ENCODE results near the gene FAM32A.

- TF ChIP-seq MAFK (IDR thresholded peaks at IDR 0.05; ENCODE audit: low read depth, low read length) (no peak), RFX5 (IDR thresholded peaks at IDR 0.05; ENCODE audit: borderline replicate concordance, low read depth, low read length) (no peak), EZH2 (IDR thresholded peaks at IDR 0.05; ENCODE audit: low read depth, low read length, severe bottlenecking) (no peak), CTCF (IDR thresholded peaks at IDR 0.05; ENCODE audit: control extremely low read depth in 1 of 3, insufficient read depth in 1 of 3, low read depth in 1 of 3, low read length in 3 of 3) (no peak), SIX5 (IDR thresholded peaks at IDR 0.05; ENCODE audit: low read depth, low read length) (no peak), SP1 (IDR thresholded peaks at IDR 0.05; ENCODE audit: low read depth, low read length) (no peak), TCF12 (IDR thresholded peaks at IDR 0.05; ENCODE audit: low read depth, low read length) (no peak), KDM1A (IDR thresholded peaks at IDR 0.05; ENCODE audit: borderline replicate concordance, low read length) (no peak), POLR2A (IDR thresholded peaks at IDR 0.05; ENCODE audit: control extremely low read depth in 1 of 2, low read depth in 2 of 2, low read length in 2 of 2) (no peak), TBP (IDR thresholded peaks at IDR 0.05; ENCODE audit: low read depth, low read length) (no peak), FOSL1 (IDR thresholded peaks at IDR 0.05; ENCODE audit: insufficient read depth, low read depth, low read length) (no peak), POLR2AphosphoS5 (IDR thresholded peaks at IDR 0.05; ENCODE audit: low read depth, low read length) (no peak)
- TF ChIP-seq, protein P1, sequence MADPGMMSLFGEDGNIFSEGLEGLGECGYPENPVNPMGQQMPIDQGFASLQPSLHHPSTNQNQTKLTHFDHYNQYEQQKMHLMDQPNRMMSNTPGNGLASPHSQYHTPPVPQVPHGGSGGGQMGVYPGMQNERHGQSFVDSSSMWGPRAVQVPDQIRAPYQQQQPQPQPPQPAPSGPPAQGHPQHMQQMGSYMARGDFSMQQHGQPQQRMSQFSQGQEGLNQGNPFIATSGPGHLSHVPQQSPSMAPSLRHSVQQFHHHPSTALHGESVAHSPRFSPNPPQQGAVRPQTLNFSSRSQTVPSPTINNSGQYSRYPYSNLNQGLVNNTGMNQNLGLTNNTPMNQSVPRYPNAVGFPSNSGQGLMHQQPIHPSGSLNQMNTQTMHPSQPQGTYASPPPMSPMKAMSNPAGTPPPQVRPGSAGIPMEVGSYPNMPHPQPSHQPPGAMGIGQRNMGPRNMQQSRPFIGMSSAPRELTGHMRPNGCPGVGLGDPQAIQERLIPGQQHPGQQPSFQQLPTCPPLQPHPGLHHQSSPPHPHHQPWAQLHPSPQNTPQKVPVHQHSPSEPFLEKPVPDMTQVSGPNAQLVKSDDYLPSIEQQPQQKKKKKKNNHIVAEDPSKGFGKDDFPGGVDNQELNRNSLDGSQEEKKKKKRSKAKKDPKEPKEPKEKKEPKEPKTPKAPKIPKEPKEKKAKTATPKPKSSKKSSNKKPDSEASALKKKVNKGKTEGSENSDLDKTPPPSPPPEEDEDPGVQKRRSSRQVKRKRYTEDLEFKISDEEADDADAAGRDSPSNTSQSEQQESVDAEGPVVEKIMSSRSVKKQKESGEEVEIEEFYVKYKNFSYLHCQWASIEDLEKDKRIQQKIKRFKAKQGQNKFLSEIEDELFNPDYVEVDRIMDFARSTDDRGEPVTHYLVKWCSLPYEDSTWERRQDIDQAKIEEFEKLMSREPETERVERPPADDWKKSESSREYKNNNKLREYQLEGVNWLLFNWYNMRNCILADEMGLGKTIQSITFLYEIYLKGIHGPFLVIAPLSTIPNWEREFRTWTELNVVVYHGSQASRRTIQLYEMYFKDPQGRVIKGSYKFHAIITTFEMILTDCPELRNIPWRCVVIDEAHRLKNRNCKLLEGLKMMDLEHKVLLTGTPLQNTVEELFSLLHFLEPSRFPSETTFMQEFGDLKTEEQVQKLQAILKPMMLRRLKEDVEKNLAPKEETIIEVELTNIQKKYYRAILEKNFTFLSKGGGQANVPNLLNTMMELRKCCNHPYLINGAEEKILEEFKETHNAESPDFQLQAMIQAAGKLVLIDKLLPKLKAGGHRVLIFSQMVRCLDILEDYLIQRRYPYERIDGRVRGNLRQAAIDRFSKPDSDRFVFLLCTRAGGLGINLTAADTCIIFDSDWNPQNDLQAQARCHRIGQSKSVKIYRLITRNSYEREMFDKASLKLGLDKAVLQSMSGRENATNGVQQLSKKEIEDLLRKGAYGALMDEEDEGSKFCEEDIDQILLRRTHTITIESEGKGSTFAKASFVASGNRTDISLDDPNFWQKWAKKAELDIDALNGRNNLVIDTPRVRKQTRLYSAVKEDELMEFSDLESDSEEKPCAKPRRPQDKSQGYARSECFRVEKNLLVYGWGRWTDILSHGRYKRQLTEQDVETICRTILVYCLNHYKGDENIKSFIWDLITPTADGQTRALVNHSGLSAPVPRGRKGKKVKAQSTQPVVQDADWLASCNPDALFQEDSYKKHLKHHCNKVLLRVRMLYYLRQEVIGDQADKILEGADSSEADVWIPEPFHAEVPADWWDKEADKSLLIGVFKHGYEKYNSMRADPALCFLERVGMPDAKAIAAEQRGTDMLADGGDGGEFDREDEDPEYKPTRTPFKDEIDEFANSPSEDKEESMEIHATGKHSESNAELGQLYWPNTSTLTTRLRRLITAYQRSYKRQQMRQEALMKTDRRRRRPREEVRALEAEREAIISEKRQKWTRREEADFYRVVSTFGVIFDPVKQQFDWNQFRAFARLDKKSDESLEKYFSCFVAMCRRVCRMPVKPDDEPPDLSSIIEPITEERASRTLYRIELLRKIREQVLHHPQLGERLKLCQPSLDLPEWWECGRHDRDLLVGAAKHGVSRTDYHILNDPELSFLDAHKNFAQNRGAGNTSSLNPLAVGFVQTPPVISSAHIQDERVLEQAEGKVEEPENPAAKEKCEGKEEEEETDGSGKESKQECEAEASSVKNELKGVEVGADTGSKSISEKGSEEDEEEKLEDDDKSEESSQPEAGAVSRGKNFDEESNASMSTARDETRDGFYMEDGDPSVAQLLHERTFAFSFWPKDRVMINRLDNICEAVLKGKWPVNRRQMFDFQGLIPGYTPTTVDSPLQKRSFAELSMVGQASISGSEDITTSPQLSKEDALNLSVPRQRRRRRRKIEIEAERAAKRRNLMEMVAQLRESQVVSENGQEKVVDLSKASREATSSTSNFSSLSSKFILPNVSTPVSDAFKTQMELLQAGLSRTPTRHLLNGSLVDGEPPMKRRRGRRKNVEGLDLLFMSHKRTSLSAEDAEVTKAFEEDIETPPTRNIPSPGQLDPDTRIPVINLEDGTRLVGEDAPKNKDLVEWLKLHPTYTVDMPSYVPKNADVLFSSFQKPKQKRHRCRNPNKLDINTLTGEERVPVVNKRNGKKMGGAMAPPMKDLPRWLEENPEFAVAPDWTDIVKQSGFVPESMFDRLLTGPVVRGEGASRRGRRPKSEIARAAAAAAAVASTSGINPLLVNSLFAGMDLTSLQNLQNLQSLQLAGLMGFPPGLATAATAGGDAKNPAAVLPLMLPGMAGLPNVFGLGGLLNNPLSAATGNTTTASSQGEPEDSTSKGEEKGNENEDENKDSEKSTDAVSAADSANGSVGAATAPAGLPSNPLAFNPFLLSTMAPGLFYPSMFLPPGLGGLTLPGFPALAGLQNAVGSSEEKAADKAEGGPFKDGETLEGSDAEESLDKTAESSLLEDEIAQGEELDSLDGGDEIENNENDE (IDR thresholded peaks at IDR 0.05; ENCODE audit: insufficient replicate concordance, low read length): no peak
These were observed 15.8 kb downstream of the FAM32A start for GRCh38 chr19:16201011-16201391.

Measured in H1 (cell line).